Measurements from ENCODE around the gene RHOBTB1.

- no peak for TF ChIP-seq POLR2A (IDR thresholded peaks at IDR 0.05)
- TF ChIP-seq, protein P1, sequence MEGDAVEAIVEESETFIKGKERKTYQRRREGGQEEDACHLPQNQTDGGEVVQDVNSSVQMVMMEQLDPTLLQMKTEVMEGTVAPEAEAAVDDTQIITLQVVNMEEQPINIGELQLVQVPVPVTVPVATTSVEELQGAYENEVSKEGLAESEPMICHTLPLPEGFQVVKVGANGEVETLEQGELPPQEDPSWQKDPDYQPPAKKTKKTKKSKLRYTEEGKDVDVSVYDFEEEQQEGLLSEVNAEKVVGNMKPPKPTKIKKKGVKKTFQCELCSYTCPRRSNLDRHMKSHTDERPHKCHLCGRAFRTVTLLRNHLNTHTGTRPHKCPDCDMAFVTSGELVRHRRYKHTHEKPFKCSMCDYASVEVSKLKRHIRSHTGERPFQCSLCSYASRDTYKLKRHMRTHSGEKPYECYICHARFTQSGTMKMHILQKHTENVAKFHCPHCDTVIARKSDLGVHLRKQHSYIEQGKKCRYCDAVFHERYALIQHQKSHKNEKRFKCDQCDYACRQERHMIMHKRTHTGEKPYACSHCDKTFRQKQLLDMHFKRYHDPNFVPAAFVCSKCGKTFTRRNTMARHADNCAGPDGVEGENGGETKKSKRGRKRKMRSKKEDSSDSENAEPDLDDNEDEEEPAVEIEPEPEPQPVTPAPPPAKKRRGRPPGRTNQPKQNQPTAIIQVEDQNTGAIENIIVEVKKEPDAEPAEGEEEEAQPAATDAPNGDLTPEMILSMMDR (IDR thresholded peaks at IDR 0.05) = no peak
Observed at GRCh38 chr10:60827791-60828488, 116.0 kb downstream of the RHOBTB1 start.
